ENCODE measurements around the gene CFAP410.

GRCh38 chr21:44321846-44322450 lies 17.2 kb downstream of the CFAP410 start:
- no peak for TF ChIP-seq CTCF (IDR thresholded peaks at IDR 0.05)
- TF ChIP-seq POLR2A (IDR thresholded peaks at IDR 0.05): no peak

All from uterus (tissue), 2 donors.